ENCODE data around the gene CDHR3.

- TF ChIP-seq CTCF (IDR thresholded peaks at IDR 0.05) (no peak), EZH2phosphoT487 (IDR thresholded peaks at IDR 0.05) (no peak), EZH2 (IDR thresholded peaks at IDR 0.05) (no peak)
These were observed 36.9 kb upstream of the CDHR3 start for GRCh38 chr7:105926131-105926530.

Data from neural progenitor cell (in vitro differentiated cells).